ENCODE data around the gene WBP1. TPM values are rescaled to one million over a fixed set of nuclear protein-coding genes. Genes with fewer than 3 reads are reported as not detected.
"Not testable (repeated sequence)": the region's sequence is repeated elsewhere in the genome, so short reads cannot be mapped to it uniquely, and the experiment has no call there.

Gene WBP1
- total RNA-seq, 1 donor from 2014 or later = 31.1 TPM

DNA sequence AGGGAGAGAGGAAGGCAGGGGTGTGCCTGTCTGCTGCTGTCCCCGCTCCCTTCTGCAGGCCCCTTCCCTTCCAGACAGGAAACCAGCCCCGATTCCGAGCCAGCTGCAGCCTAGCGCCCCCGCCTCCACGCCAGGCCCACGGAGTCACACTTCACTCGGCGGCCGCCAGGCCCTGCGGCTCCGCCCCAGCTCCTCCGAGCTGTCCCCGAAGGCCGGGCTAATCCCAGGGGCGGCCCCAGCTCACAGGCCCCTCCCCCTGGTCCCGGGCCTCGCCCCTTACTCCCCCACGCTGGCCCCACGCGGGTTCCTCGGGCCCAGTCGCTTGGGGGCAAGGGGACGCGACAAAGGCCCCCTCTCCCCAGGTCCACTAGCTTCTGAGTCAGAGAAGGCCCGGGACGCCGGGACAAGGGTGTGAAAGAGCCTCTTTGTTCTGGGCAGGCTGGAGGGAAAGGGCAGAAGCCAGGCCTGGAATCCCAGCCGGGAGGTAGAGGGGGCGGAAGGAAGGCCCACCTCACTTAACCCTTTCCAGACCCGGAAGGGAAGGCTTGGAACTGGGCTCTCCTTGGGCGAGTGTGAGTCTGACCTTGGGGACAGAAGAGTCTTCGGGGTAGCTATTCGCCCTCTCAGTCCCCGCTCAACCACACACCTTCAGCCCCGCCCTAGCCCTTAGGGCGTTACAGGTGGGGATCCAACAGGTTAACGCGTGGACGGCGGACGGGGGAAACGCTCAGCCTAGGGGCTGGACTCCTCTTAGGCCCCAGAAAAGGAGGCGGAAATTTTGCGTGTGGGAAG is 17.7 kb upstream of the WBP1 start:
- Histone ChIP-seq H3K27me3 (ENCODE audit: control insufficient read depth, insufficient read depth, low read length) (no peaks in the 10 kb centered on the region), H3K36me3 (ENCODE audit: control insufficient read depth, insufficient read depth, low read length) (peaks cover 2% of the 10 kb centered on the region), H3K4me3 (ENCODE audit: low read depth, low read length) (peak overlapping the region; percentile 64)
- FAIRE-seq (no peak), DNase-seq (ENCODE audit: low read depth) (peak; percentile 55)
- TF ChIP-seq, protein P1, sequence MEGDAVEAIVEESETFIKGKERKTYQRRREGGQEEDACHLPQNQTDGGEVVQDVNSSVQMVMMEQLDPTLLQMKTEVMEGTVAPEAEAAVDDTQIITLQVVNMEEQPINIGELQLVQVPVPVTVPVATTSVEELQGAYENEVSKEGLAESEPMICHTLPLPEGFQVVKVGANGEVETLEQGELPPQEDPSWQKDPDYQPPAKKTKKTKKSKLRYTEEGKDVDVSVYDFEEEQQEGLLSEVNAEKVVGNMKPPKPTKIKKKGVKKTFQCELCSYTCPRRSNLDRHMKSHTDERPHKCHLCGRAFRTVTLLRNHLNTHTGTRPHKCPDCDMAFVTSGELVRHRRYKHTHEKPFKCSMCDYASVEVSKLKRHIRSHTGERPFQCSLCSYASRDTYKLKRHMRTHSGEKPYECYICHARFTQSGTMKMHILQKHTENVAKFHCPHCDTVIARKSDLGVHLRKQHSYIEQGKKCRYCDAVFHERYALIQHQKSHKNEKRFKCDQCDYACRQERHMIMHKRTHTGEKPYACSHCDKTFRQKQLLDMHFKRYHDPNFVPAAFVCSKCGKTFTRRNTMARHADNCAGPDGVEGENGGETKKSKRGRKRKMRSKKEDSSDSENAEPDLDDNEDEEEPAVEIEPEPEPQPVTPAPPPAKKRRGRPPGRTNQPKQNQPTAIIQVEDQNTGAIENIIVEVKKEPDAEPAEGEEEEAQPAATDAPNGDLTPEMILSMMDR (IDR thresholded peaks at IDR 0.05; ENCODE audit: insufficient read depth, low read length, severe bottlenecking) = peak; percentile 31

DNA sequence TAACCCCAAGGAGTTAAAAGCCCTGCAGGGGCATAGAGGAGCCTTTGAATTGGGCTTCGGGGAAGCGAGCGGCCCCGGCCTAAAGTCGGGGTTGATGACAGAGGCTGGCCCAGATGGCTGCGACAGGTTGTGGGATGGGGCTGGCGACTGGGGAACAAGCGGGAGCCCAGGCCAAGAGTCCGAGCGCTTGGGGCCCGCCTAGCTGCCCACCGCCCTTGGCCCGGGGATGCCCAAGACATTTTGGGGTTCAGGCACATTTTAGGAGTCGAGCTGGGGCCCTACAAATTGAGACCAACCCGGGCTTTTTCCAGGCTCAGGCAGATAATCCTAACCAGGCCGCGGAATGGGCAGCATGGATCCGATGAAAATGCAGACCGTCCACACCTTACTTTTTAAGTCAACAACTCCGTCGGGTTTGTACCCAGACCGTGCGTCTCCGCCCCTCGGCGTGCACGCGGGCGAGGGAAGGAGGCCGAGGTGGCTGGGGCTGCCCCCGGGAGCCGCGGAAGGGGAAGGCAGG is 17.0 kb upstream of the WBP1 start:
- FAIRE-seq = no peak
- TF ChIP-seq, protein P1 (IDR thresholded peaks at IDR 0.05; ENCODE audit: insufficient read depth, low read length, severe bottlenecking) = no peak

DNA sequence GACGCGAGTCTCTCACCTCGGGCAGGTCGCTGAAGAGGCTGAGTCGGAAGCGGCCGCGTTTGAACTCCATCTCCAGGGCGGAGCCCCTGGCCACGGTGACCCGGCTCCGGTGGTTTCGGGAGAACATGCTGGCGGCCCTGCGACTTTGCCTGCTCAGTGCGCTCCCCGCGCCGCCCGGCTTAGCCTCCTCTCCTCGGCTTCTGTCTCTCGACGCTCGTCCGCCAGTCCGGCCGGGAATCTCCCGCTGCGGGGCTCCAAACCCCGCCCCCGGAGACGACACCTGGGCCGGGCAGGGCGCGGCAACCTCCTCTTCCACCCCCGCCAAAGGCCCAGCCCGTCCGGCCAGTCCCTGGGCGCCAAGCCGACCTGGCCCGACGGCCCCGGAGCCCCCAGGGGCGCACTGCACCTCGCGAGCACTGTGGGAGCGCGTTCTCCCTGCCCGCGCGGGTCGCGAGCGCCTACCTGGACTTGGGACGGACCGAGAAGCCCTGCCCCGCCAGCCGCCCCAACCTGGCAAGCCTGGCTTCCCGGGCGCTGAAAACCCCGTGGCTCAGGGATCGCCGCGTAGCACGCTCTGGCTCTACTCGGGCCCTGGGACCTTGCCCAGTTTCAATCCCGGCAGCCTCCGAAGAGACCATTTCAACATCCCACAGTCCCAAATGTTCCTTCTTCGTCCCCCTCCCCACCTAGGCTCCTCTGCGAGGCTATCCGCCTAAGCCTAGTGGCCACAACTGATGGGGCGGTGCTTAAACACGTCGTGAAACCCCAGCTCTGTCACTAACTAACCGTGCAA is 16.4 kb upstream of the WBP1 start, which contains the start of gene RTKN:
Gene RTKN, minus strand, starts transcription at position 248 of the 793 bp plus-strand sequence. Its CDS starts 121 bp downstream, at position 127.
- Histone ChIP-seq H3K4me3 (ENCODE audit: low read depth, low read length) (peak within 1 kb of the TSS; percentile 64), H3K27me3 (ENCODE audit: control insufficient read depth, insufficient read depth, low read length) (no peaks in the 10 kb centered on the region), H3K36me3 (ENCODE audit: control insufficient read depth, insufficient read depth, low read length) (no peaks in the 10 kb centered on the region)
- DNase-seq (ENCODE audit: low read depth) (peak; percentile 64), FAIRE-seq (no peak)
- TF ChIP-seq, protein P1 (IDR thresholded peaks at IDR 0.05; ENCODE audit: insufficient read depth, low read length, severe bottlenecking) = peak; percentile 16

More for the DNA sequence above, 17.0 kb upstream of the WBP1 start:
- H3K36me3 ChIP-seq (ENCODE audit: control insufficient read depth, insufficient read depth, low read length) = peaks cover under 1% of the 10 kb centered on the region
- peak overlapping the region; percentile 64 for H3K4me3 ChIP-seq (ENCODE audit: low read depth, low read length)
- no peak for DNase-seq (ENCODE audit: low read depth)
- H3K27me3 ChIP-seq (ENCODE audit: control insufficient read depth, insufficient read depth, low read length) = no peaks in the 10 kb centered on the region

DNA sequence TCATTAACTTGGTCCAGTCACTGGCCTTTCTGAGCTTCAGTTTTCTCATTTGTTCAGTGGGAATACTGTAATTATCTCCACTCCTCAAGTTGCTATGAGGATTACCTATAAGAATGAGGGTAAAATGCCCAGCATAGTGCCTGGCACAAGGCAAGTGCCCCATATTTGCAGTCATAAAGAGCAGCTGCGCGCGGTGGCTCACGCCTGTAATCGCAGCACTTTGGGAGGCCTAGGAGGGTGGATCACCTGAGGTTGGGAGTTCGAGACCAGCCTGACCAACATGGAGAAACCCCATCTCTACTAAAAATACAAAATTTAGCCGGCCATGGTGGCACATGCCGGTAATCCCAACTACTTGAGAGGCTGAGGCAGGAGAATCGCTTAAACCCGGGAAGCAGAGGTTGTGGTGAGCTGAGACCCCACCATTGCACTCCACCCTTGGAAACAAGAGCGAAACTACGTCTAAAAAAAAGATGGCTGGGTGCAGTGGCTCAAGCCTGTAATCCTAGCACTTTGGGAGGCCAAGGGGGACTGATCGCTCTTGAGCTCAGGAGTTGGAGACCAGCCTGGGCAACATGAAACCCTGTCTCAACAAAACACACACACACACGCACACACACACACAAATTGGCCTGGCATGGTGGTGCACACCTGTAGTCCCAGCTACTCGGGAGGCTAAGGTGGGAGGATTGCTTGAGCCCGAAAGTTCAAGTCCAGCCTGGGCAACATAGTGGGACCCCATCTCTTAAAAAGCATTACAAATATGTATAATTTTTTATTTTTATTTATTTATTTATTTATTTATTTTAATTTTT is 15.5 kb upstream of the WBP1 start:
- H3K36me3 ChIP-seq (ENCODE audit: control insufficient read depth, insufficient read depth, low read length); FAIRE-seq; DNase-seq (ENCODE audit: low read depth); H3K27me3 ChIP-seq (ENCODE audit: control insufficient read depth, insufficient read depth, low read length): not testable (repeated sequence)
- peak overlapping the region; percentile 64 for H3K4me3 ChIP-seq (ENCODE audit: low read depth, low read length)

DNA sequence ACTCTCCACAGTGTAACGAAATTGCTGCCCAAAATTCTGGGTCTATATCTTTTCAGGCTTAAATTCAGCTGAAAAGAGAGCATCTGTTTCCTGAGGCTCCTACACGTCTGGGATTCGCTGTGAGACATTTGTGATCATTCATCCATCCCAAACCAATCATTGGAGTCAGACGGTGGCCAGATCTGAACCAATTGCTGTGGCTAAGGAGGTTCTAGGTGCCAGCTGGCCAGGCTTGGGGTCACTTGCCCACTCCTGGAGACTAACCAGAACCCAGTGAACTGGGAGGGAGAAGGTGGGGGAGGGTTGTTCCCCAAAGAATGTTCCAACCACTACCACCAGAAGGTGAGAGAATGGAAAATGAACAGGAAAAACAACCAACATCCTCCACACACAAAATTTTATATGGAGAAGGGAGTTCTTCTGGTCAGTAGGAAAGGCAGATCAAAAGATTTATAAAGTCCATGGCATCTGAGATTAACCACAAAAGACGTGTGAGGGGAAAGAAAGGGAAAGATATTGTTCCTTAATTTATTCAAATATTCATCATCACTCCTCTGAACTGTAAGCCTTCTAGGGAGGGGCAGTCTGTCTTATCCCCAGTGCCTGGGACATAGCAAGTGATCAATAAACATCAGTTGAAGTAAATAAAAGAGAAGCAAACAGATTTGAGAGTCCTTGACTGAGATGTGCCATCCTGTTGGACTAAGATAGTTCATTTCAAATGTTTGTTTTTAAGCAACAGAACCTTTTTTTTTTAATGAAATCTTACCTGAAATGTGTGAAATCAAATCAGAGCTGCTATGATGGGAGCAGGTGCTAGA is 13.5 kb upstream of the WBP1 start:
- FAIRE-seq (no peak), DNase-seq (ENCODE audit: low read depth) (no peak)
- no peaks in the 10 kb centered on the region for H3K36me3 ChIP-seq (ENCODE audit: control insufficient read depth, insufficient read depth, low read length)
- H3K4me3 ChIP-seq (ENCODE audit: low read depth, low read length) = no peak overlapping the region
- TF ChIP-seq, protein P1 (IDR thresholded peaks at IDR 0.05; ENCODE audit: insufficient read depth, low read length, severe bottlenecking) = no peak
- H3K27me3 ChIP-seq (ENCODE audit: control insufficient read depth, insufficient read depth, low read length) = no peaks in the 10 kb centered on the region
